ENCODE results near the gene DENND4A. TPM values are rescaled to one million over a fixed set of nuclear protein-coding genes. Genes with fewer than 3 reads are reported as not detected.

DENND4A gene
- 13.2 TPM in 2 replicates for total RNA-seq (2021)
- percentile 69 among the genes with signal in this experiment for Bru-seq, nascent RNA
- BruChase-seq, experiment 1, labeled RNA remaining after a 2-hour chase, result percentile 76 among the genes with signal in this experiment
- BruChase-seq, experiment 2, labeled RNA remaining after a 6-hour chase, result percentile 69 among the genes with signal in this experiment
- long read RNA-seq, partial matches to known transcripts, result 2 of 5 reads
- long read RNA-seq, other reads (novel, unspliced or antisense), result 3 of 5 reads

DNA sequence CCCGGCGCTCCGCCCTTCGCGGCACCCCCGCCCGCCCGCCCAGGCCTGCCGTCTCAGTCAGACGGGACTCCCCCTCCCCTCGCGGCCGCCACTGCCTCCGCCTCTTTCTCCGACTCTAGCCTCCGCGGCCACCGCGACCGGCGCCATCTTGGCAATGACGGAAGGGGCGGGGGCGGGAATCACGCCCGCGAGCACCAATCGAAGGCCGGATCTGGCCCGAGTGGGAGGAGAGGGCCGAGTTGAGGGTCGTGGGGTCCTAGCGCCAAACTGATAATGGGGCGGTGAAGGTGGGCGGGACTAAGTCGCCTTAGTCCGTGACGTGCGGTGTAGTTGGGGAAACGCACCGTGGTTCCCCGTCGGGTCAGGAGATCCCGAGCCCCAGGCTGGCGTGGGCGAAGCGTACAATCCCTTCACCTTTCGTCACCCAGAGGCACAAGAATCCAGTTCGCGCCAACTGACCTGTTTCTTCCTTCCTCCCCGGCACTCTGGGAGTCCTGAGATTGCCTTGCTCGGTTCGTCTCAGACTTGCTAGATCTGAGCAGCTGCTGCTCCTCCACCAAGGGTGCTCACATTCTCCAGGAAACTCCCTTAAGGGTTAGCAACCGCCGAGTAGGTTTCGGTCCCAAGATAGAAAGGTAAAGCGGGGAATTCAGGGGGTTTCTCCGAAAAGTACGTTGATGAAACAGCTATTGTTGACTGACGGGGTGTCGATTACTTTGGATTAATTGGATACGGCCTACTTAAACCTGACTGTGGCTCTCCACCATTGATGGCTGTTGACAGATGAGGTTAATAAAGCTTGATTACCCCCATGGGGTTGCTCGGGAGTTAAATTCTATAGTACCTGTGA is at the start of gene DENND4A:
Gene DENND4A, minus strand, starts transcription at position 156 of the 850 bp plus-strand sequence. CDS start 35,843 bp downstream, outside the sequence.
- ChIA-PET POLR2A (ENCODE audit: low non-redundant PET) (no interaction called here), CTCF (no interaction called here)

DNA sequence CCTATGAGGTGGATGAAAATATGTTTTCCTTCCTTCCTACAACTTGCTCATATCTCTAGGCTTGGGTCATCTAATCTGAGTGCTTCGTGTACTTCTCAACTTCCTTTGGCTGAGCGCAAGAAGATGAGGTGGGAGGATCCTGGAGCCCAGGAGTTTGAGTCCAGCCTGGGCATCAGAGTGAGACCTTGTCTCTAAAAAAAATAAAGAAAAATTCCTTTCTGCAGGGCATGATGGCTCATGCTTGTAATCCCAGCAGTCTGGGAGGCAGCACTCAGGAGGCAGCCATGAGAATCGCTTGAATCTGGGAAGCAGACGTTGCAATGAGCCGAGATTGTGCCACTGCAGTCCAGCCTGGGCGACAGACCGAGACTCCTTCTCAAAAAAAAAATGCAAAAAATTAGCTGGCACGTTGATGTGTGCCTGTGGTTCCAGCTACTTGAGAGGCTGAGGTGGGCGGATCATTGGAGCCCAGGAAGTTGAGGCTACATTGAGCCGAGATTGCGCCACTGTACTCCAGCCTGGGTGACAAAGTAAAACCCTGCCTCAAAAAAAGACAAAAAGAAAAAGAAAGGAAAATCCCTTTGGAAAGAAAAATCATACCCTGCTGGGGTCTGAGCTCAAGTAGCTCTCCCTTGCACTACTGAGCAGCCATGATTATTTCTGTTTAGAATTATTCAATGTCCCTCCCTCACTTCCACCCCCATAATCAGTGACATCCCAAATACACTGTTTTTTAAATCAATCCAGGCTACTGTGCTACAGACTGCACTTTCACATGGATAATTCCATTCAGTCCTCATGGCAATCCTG is 49.2 kb upstream of the DENND4A start:
- peaks cover 8% of the 10 kb centered on the region for H3K4me1 ChIP-seq (ENCODE audit: insufficient read depth, low read length, poor library complexity, severe bottlenecking)
- intact Hi-C loops (cut with micrococcal nuclease; ENCODE audit: unreplicated experiment), result no loop called here
- TF ChIP-seq EZH2 (IDR thresholded peaks at IDR 0.05; ENCODE audit: borderline replicate concordance, low read depth, low read length, poor library complexity, severe bottlenecking), result no peak
- TF ChIP-seq, protein P1, sequence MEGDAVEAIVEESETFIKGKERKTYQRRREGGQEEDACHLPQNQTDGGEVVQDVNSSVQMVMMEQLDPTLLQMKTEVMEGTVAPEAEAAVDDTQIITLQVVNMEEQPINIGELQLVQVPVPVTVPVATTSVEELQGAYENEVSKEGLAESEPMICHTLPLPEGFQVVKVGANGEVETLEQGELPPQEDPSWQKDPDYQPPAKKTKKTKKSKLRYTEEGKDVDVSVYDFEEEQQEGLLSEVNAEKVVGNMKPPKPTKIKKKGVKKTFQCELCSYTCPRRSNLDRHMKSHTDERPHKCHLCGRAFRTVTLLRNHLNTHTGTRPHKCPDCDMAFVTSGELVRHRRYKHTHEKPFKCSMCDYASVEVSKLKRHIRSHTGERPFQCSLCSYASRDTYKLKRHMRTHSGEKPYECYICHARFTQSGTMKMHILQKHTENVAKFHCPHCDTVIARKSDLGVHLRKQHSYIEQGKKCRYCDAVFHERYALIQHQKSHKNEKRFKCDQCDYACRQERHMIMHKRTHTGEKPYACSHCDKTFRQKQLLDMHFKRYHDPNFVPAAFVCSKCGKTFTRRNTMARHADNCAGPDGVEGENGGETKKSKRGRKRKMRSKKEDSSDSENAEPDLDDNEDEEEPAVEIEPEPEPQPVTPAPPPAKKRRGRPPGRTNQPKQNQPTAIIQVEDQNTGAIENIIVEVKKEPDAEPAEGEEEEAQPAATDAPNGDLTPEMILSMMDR (conservative IDR thresholded peaks at IDR 0.05; ENCODE audit: low read depth, low read length), result no peak
- H3K27ac ChIP-seq (ENCODE audit: low read depth, low read length, poor library complexity, severe bottlenecking), result peak overlapping the region; percentile 55
- no peaks in the 10 kb centered on the region for H3K27me3 ChIP-seq (replicated peaks; ENCODE audit: insufficient read depth, low read depth, low read length, poor library complexity)
- H3K9me3 ChIP-seq (ENCODE audit: low read depth, low read length, poor library complexity, severe bottlenecking), result no peaks in the 10 kb centered on the region
- POLR2A ChIA-PET (ENCODE audit: low non-redundant PET), result no interaction called here
- no peaks in the 10 kb centered on the region for H3K36me3 ChIP-seq (ENCODE audit: insufficient read depth, low read length, poor library complexity, severe bottlenecking)
- H3K4me3 ChIP-seq (ENCODE audit: low read depth, low read length, poor library complexity, severe bottlenecking), result peak overlapping the region; percentile 5
- CTCF ChIA-PET, result interaction anchor here (1.2 kb wide), 1 partner anchor 15 kb away, joined by 3 read pairs; no protein-coding TSS in a partner anchor
- BruUV-seq (replicated peaks), result no TSS peak
- peak; percentile 48 for DNase-seq (ENCODE audit: low spot score)

More for the DNA sequence above, at the start of gene DENND4A:
- intact Hi-C loops (cut with micrococcal nuclease; ENCODE audit: unreplicated experiment), result loop anchor here (1.0 kb wide), 1 partner anchor 77 kb away; the partner anchor contains the start of gene RAB11A
- DNase-seq (ENCODE audit: low spot score), result peak; percentile 99
- Histone ChIP-seq H3K36me3 (ENCODE audit: insufficient read depth, low read length, poor library complexity, severe bottlenecking) (no peaks in the 10 kb centered on the region), H3K4me1 (ENCODE audit: insufficient read depth, low read length, poor library complexity, severe bottlenecking) (peaks cover 21% of the 10 kb centered on the region), H3K4me3 (ENCODE audit: low read depth, low read length, poor library complexity, severe bottlenecking) (peak within 1 kb of the TSS; percentile 80), H3K9me3 (ENCODE audit: low read depth, low read length, poor library complexity, severe bottlenecking) (no peaks in the 10 kb centered on the region), H3K27me3 (replicated peaks; ENCODE audit: insufficient read depth, low read depth, low read length, poor library complexity) (no peaks in the 10 kb centered on the region), H3K27ac (ENCODE audit: low read depth, low read length, poor library complexity, severe bottlenecking) (peak within 1 kb of the TSS; percentile 86)
- BruUV-seq (replicated peaks), result TSS peak; percentile 95
- TF ChIP-seq EZH2 (IDR thresholded peaks at IDR 0.05; ENCODE audit: borderline replicate concordance, low read depth, low read length, poor library complexity, severe bottlenecking), result no peak
- TF ChIP-seq, protein P1 (conservative IDR thresholded peaks at IDR 0.05; ENCODE audit: low read depth, low read length), result no peak

DNA sequence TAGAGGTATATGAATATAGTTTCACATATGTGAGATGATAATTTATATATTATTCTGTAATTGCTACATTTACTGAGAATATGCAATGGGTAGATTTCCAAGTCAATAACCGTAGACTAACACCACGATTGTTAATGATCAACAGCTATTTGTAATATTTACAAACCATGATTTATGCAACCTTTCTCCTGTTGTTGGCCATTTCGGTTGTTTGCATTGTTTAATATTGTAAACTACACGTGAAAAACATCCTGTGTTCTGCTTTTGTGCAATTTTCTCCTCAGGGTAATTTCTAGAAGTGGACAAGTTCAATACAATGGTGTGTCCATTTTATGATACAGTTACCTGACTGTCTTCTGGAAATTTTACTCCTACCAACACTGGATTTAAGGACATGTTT is 47.9 kb upstream of the DENND4A start:
- TF ChIP-seq, protein P1 (conservative IDR thresholded peaks at IDR 0.05; ENCODE audit: low read depth, low read length), result no peak
- TF ChIP-seq EZH2 (IDR thresholded peaks at IDR 0.05; ENCODE audit: borderline replicate concordance, low read depth, low read length, poor library complexity, severe bottlenecking), result no peak
- intact Hi-C loops (cut with micrococcal nuclease; ENCODE audit: unreplicated experiment), result loop anchor here (10.0 kb wide), 1 partner anchor 195 kb away; no protein-coding TSS in a partner anchor
- CTCF ChIA-PET, result no interaction called here

More for the DNA sequence above, 47.9 kb upstream of the DENND4A start:
- H3K9me3 ChIP-seq (ENCODE audit: low read depth, low read length, poor library complexity, severe bottlenecking), result no peaks in the 10 kb centered on the region
- H3K27me3 ChIP-seq (replicated peaks; ENCODE audit: insufficient read depth, low read depth, low read length, poor library complexity), result no peaks in the 10 kb centered on the region
- BruUV-seq (replicated peaks), result no TSS peak
- peaks cover 17% of the 10 kb centered on the region for H3K4me1 ChIP-seq (ENCODE audit: insufficient read depth, low read length, poor library complexity, severe bottlenecking)
- no peak overlapping the region for H3K27ac ChIP-seq (ENCODE audit: low read depth, low read length, poor library complexity, severe bottlenecking)
- no peaks in the 10 kb centered on the region for H3K36me3 ChIP-seq (ENCODE audit: insufficient read depth, low read length, poor library complexity, severe bottlenecking)
- POLR2A ChIA-PET (ENCODE audit: low non-redundant PET), result interaction anchor here (0.6 kb wide), 1 partner anchor 73 kb away, joined by 3 read pairs; no protein-coding TSS in a partner anchor
- H3K4me3 ChIP-seq (ENCODE audit: low read depth, low read length, poor library complexity, severe bottlenecking), result no peak overlapping the region
- DNase-seq (ENCODE audit: low spot score), result no peak

Data from A673 (cell line).